SK-N-MC (cell line): ENCODE results near the gene CCDC89.

ENCODE experiments used
- EZH2 ChIP-seq: fragments of 200-600 bp; sonication (generic); IDR thresholded peaks from one replicate; pipeline ENCODE4 v1.6.1; 2017; ENCODE audit warnings: antibody characterized with exemption
- POLR2AphosphoS5 ChIP-seq: IDR thresholded peaks from 2 replicates; pipeline ENCODE4 v1.6.1; 2012; ENCODE audit warnings: mild to moderate bottlenecking, low read depth, low read length, borderline replicate concordance

GRCh38 chr11:85685125-85685819 lies 723 bp downstream of the CCDC89 start:
- TF ChIP-seq POLR2AphosphoS5 (no peak), EZH2 (no peak)
